HG02870 (cell line): ENCODE results near the gene TRIO.

Source experiments
- ATAC-seq: cut with Tn5 transposase; IDR thresholded peaks from one replicate; pipeline ENCODE4 v1.9.1; 2021; ENCODE audit warnings: mild to moderate bottlenecking, moderate library complexity; ENCODE audit not compliant: unreplicated experiment

Gene TRIO

DNA sequence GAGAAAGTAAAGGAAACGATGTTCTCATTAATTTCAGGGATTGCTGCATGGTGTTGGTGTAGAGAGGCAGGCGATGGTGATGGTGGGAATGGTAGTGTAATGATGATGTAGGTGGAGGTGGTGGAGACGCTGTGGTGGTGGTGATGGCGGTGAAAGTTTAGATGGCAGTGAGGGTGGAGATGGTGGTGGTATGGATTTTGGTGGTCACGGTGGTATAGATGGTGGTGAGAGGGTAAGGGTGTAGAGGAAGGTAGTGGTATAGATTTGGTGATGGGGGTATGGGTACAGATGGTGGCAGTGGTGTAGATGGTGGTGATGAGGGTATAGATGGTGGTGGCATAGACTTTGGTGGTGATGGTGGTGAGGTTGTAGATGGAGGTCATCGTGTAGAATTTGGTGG lies 259.3 kb downstream of the TRIO start:
- no peak for ATAC-seq

- ATAC-seq, result no peak
Measured at GRCh38 chr5:14404780-14405179, 261.6 kb downstream of the TRIO start.

DNA sequence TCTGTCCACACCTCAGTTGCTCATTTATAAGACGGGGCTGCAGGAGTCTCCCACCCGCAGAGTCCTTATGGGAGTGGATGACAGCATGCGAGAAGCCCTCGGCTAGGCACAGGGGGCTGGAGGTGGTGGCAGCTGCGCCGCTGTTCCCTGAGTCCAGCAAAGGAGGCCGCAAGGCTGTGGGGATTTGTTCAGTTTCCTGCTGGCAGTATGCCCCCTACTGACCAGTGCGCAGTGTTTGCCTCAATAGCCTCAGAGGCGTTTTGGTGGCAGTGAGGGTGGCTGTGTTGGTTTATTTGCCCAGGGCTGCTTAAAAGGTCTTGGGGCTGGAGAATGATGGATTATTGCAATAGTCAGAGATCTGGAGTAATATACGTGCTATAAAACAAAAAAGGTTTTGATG lies 262.1 kb downstream of the TRIO start:
- no peak for ATAC-seq

GRCh38 chr5:14405706-14406553 lies 262.8 kb downstream of the TRIO start:
- no peak for ATAC-seq

DNA sequence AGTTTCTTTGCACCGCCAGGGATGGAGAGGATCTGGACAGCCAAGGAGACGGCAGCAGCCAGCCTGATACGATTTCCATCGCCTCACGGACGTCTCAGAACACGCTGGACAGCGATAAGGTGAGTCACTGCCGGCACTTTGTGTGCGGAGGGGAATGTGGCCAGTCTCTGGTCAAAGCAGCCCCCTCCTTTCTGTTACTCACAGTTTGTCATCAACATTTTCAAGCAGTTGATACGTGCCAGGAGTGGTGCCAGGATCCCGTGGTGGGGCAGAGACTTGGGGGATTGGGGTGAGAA lies 263.4 kb downstream of the TRIO start:
- ATAC-seq, result no peak

DNA sequence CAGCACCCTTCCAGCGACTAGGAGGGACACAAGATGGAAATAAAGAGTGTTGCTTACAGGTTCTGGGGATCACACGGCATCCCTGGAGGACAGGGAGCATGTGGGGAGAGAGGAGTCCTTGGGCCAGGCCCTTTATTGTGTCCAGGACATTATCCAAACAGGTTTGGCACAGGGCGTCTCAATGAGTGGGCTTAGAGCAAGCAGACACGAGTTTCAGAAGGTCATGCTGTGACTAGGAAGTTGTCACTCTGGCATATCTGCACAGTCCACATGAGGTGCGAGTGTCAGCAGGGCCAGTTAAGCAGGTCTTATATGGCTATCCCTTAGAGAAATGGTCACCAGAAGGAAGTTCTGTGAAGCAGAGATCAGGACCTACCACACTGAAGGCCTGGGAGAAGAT lies 263.9 kb downstream of the TRIO start:
- no peak for ATAC-seq

DNA sequence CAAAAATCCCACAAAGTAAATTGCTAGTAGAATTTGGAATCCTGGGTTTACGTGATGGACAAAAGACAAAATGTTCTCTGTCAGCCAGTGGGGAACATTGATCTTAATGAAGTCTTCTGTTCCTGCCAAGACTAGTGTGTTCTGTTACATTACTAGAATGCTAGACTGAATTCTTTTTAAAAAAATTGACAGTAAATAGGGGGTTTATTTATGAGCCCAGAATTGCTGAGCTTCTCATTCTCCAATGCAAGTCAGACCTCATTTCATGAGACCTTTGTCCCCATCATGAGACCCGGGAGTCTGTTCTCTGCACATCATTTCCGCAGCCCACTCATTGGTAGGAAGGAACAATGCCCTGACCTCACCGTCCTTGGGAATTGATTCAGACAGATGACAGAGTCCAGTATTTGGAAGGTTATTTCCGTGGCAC lies 264.6 kb downstream of the TRIO start:
- ATAC-seq, result no peak

GRCh38 chr5:14408969-14409586 lies 265.9 kb downstream of the TRIO start:
- ATAC-seq, result no peak

DNA sequence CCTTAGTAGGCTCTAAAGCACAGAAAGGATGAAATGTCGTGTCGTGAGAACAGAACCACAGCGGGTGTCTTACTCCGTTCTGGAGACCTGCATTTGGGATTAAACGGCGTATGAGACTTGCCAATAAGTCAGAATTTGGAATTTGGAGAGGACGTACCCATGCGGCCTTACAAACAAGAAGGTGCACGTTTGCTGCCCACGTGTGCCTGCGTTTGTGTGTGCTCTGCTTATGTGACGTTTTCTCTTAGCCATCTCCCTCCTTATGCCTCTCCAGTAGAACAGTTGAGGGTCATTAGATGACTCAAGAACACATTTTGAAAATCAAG lies 266.9 kb downstream of the TRIO start:
- no peak for ATAC-seq

DNA sequence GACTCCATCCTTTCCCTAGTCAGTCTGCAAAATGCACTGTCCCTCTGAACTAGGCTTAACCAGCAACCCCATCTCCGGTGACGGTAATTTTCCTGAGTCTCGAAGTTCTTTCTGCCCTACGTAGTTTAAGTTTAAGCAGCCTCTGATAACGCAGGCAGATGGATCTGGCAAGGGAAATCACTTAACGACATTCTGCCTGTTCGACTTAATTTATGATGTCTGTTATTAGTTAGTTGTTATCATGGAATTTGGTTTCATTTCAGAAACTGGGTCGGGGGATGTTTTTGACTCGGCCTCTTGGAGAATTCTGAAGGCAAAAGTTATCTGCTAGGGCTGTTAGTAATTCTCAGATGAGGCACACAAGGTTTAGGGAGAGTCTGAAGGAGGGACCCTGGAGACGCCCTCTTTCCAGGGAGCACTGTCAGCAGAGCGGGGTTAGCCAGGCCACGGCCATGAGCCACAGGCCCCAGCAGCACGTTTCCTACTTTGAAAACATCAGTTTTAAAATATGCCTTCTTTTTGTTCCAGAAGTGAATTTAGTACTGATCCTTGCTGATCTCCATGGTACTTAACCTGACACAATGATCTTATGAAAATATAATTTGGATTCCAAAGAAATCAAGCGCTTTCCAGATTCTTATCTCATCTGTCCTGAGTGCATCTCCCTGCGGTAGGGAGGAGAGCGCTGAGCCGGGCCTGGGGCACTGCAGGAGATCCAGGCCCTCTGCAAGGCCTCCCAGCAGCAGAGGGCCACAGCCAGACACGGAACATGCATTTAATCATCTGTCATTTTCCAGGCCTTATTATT lies 267.5 kb downstream of the TRIO start:
- ATAC-seq, result no peak

GRCh38 chr5:14411216-14411615 lies 268.1 kb downstream of the TRIO start:
- ATAC-seq, result no peak

DNA sequence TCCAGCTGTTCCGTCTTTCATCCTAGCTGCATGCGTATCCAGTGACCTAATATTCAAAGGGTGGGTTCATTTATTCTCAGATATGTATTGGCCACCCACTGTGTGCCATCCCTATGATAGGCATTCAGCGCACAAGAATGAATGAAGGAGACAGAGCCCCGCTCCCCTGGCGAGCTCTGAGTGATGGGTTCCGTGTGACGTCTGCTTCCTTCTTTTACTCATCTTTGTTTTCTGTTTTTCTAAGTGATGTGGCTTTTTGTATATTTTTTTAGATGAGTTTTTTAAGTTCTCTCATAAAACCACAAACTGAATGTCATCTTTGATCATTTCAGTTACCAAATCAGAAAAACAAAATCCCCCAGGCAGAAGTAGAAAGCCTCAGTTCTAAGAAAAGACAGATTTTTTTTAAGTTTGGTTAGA lies 270.2 kb downstream of the TRIO start:
- no peak for ATAC-seq

- no peak for ATAC-seq
Measured at GRCh38 chr5:14414007-14414406, 270.9 kb downstream of the TRIO start.

DNA sequence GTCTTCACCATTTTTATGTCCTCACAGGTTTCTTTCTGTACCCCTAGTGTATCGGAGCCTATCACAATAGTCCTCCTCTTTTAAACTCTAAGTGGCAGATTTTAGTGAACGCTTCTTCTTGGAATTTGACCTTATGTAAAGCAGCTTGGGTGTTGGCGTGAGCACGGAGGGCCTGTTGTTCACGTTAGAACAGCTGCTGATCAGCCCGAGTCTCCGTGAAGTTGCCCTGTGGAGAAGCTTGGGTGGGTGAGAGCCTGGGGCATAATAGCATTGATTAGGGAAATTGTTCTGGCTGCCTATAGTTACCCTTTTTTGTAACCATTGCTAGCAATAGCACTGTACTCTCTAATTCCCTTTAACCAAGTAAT lies 271.5 kb downstream of the TRIO start:
- no peak for ATAC-seq

DNA sequence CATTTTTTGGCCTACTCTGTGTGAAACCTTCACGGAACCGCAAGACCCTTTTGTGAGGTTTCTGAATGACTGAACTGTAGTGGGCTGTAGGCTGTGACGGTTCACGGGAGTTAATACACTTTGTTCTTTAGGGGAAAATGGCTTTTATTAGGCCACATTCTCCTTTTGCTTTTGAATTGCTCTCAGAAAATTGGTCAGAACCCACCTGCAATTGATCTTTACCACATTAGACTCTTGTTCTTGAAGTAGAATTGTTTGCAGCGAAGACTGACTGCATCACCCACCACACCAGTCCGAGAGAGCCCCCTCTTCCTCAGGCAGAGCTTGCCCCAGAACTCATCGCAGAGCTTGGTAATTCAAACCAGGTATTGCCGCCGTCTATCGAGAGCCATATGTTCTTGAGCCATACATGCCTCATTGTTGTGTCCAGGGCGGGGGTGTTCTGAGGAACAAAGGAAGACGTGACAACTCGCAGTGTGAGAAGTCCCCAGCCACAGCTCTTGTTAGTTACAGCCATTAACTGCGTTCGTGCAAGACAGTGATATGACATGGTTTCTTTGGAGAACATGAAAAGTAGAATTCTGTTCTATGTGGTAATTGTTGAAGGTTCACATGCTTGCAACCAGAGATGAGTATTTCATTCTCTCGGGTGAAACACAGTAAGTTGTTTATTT lies 272.0 kb downstream of the TRIO start:
- ATAC-seq, result peak; percentile 74

DNA sequence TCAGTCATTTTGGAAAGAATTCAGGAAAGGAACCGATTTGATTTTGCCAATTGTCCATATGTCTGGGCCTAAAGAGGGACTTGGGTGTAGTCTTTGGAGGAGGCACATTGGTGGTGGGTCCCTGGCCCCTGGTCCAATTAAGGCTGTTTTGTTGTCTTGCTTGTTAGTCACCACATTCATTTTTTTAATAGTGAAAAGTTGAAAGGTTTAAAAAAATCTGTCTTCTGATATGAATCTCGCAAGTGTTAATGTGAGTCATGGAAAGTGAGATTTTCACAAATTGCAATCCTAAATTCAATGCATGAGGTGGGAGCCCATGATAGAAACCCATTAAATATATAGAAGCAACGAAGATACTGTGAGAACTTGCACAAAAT lies 272.5 kb downstream of the TRIO start:
- peak; percentile 28 for ATAC-seq

GRCh38 chr5:14416621-14417275 lies 273.6 kb downstream of the TRIO start:
- no peak for ATAC-seq

DNA sequence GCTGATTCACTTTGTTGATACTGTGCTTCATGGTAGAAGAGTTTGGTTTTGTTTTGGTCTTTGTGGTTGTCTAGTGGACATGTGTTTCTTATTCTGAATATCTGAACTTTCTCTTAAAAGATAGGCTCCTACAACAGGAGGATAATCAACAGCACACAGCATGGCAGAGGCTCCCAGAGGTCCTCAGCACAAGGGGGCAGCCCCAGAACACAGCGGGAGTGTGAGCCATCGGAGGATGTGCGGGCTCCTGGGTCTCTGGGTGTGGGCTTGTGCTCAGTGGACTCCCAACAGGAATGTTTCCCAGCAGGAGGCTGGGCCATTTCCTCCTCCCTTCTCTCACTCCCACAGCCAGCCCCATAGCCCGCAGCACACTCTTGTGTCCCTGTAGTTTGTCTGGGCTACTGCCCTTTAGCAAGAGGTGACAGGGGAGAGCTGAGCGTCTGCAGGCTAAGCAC lies 274.2 kb downstream of the TRIO start:
- peak; percentile 28 for ATAC-seq

DNA sequence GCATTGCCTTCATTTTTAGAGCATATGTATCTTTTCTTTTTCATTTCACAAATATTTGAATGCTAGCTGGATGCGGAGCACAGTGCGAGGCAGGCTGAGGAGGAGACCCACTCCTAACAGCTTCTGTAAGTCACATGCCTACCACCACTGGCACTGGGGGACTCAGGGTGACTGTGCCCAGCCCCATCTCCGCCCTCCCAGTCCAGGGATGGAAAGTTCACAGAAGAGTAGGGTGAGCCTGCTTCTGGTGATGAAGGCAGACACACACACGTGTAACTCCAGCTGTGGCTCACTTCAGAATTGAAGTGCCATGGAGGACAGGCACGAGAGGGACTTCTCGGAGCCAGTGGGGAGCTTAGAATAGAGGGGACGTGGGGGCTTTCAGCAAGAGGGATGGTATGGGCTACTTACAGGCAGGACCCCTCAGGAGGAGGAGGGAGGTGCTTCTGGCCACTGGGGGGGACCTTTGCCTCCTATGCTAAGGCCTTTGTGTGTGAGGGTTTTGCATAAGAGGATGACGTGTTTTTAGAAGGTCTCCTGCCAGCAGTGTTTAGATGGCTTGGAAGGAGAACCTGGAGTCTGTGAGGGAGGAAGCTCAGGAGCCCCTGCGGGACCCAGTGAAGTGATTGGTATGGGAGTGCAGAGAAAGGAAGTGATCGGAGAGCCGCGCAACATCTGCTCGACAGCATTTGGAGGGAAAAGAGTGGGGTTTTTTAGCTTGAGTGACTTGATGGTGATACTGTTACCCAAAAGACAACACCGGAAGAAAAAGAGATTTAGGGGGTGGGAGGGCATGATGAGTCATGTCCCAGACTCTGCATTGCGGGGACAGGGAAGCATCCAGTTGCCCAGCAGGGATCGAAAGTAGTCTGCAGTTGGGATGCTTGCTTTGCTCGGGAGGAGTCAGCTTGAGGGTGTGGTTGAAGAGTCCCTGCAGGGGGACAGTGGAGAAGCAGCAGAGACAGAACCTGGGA lies 274.9 kb downstream of the TRIO start:
- no peak for ATAC-seq

DNA sequence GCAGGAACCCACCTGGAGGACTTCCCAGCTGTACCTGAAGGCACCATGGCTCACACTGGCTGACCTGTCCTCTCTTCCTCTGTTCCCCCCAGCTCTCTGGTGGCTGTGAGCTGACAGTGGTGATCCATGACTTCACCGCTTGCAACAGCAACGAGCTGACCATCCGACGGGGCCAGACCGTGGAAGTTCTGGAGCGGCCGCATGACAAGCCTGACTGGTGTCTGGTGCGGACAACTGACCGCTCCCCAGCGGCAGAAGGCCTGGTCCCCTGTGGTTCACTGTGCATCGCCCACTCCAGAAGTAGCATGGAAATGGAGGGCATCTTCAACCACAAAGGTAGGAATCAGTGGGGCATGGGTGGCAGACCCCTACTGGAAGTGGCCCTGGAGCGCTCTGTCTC lies 276.5 kb downstream of the TRIO start:
- no peak for ATAC-seq
